ENCODE measurements around the gene STK4.

STK4 gene

GRCh38 chr20:44954211-44954610 is 12.1 kb upstream of the STK4 start:
- no peak for DNase-seq (ENCODE audit: low spot score)

- DNase-seq (ENCODE audit: low spot score): no peak
These were observed 11.0 kb upstream of the STK4 start for GRCh38 chr20:44955270-44955669.

- no peak for DNase-seq (ENCODE audit: low spot score)
These were observed 9.9 kb upstream of the STK4 start for GRCh38 chr20:44956410-44956809.

GRCh38 chr20:44958276-44958675 is 8.0 kb upstream of the STK4 start:
- peak; percentile 85 for DNase-seq (ENCODE audit: low spot score)

- peak; percentile 90 for DNase-seq (ENCODE audit: low spot score)
These were observed 7.2 kb upstream of the STK4 start for GRCh38 chr20:44959082-44959637.

GRCh38 chr20:44959638-44960102 is 6.6 kb upstream of the STK4 start:
- peak; percentile 97 for DNase-seq (ENCODE audit: low spot score)

GRCh38 chr20:44960103-44960852 is 6.0 kb upstream of the STK4 start, which contains the start of gene TOMM34:
Gene TOMM34 (minus strand): TSS chr20:44960397. CDS start chr20:44960333, 64 bp downstream.
- DNase-seq (ENCODE audit: low spot score): peak; percentile 99

GRCh38 chr20:44961011-44961869 is 5.1 kb upstream of the STK4 start:
- no peak for DNase-seq (ENCODE audit: low spot score)

- DNase-seq (ENCODE audit: low spot score): peak; percentile 94
These were observed 4.4 kb upstream of the STK4 start for GRCh38 chr20:44961870-44962267.

- no peak for DNase-seq (ENCODE audit: low spot score)
These were observed 3.8 kb upstream of the STK4 start for GRCh38 chr20:44962483-44962882.

GRCh38 chr20:44963325-44964215 is 2.7 kb upstream of the STK4 start:
- DNase-seq (ENCODE audit: low spot score): no peak

- DNase-seq (ENCODE audit: low spot score): no peak
These were observed 672 bp upstream of the STK4 start for GRCh38 chr20:44965651-44966029.

GRCh38 chr20:44967207-44967807 is 995 bp downstream of the STK4 start:
- peak; percentile 87 for DNase-seq (ENCODE audit: low spot score)

- DNase-seq (ENCODE audit: low spot score): peak; percentile 42
These were observed 3.1 kb downstream of the STK4 start for GRCh38 chr20:44969300-44969894.

GRCh38 chr20:44970243-44970757 is 4.0 kb downstream of the STK4 start:
- no peak for DNase-seq (ENCODE audit: low spot score)

- DNase-seq (ENCODE audit: low spot score): no peak
These were observed 6.7 kb downstream of the STK4 start for GRCh38 chr20:44973053-44973452.

GRCh38 chr20:44976698-44977097 is 10.4 kb downstream of the STK4 start:
- no peak for DNase-seq (ENCODE audit: low spot score)

GRCh38 chr20:44979090-44979621 is 12.8 kb downstream of the STK4 start:
- DNase-seq (ENCODE audit: low spot score): no peak

- no peak for DNase-seq (ENCODE audit: low spot score)
These were observed 15.6 kb downstream of the STK4 start for GRCh38 chr20:44981736-44982406.
